Suprapubic skin (tissue), 4 donors: ENCODE data around the gene C1R. TPM values are rescaled to one million over a fixed set of nuclear protein-coding genes. Genes with fewer than 3 reads are reported as not detected.

Experiments
- DNase-seq, 2 donors: peaks; one replicate each; pipeline ENCODE4 v3.0.0-alpha.2; 2019; ENCODE audit warnings: low spot score in 2 of 2
- H3K27ac ChIP-seq: fragments of 200-600 bp; sonication (generic); one replicate; pipeline ENCODE4 v1.5.1; 2019
- H3K27me3 ChIP-seq: fragments of 200-600 bp; sonication (generic); one replicate; pipeline ENCODE4 v1.5.1; 2019
- H3K36me3 ChIP-seq: fragments of 200-600 bp; sonication (generic); one replicate; pipeline ENCODE4 v1.5.1; 2019
- H3K4me1 ChIP-seq: fragments of 200-600 bp; sonication (generic); one replicate; pipeline ENCODE4 v1.5.1; 2019
- H3K4me3 ChIP-seq: fragments of 200-600 bp; sonication (generic); one replicate; pipeline ENCODE4 v1.5.1; 2019; ENCODE audit warnings: mild to moderate bottlenecking
- H3K9me3 ChIP-seq: fragments of 200-600 bp; sonication (generic); one replicate; pipeline ENCODE4 v1.5.1; 2019
- CTCF ChIP-seq, 2 donors: fragments of 200-600 bp in 1 of 2; fragments of 450-650 bp in 1 of 2; sonication (generic) in 1 of 2; IDR thresholded peaks; one replicate each; pipeline ENCODE4 v1.5.1; 2016 to 2019; ENCODE audit warnings: antibody characterized with exemption in 2 of 2, mild to moderate bottlenecking in 1 of 2, moderate library complexity in 1 of 2
- EP300 ChIP-seq: sonication (generic); formaldehyde crosslinking; IDR thresholded peaks from one replicate; pipeline ENCODE4 v1.6.1; 2017; ENCODE audit warnings: antibody characterized with exemption
- POLR2A ChIP-seq, 2 donors: fragments of 450-650 bp; IDR thresholded peaks; one replicate each; pipeline ENCODE4 v1.6.1; 2017; ENCODE audit warnings: antibody characterized with exemption in 2 of 2, mild to moderate bottlenecking in 2 of 2, moderate library complexity in 2 of 2
- POLR2AphosphoS5 ChIP-seq, 3 donors: sonication (generic); formaldehyde crosslinking; IDR thresholded peaks; one replicate each; pipeline ENCODE4 v1.6.1; 2017; ENCODE audit warnings: antibody characterized with exemption in 3 of 3
- WGBS: methylation state at CpG from one replicate; pipeline ENCODE4 v1.1.5; 2018; 5-methylcytosine and 5-hydroxymethylcytosine counted together
- total RNA-seq, 4 donors: library from RNA; depleted of rRNA; stranded (reverse); fragments of >200 nt; gene quantifications; one replicate each; pipeline ENCODE4 v1.1.0, GENCODE V29; 2016

Gene C1R
- total RNA-seq, 4 donors from 2014 or later = 70.2 to 166 (median 95.4) TPM

- H3K4me3 ChIP-seq = no peak overlapping the region
- no peak overlapping the region for H3K27ac ChIP-seq
- WGBS = 89% methylated on average over 6 of the region's 6 CpGs
- no peaks in the 10 kb centered on the region for H3K27me3 ChIP-seq
- peaks cover 7% of the 10 kb centered on the region for H3K4me1 ChIP-seq
- peaks cover 24% of the 10 kb centered on the region for H3K36me3 ChIP-seq
- DNase-seq = peak; percentile 24 to 45
- TF ChIP-seq CTCF (IDR thresholded peaks at IDR 0.05) = no peak
- no peak for TF ChIP-seq EP300
- TF ChIP-seq POLR2A (IDR thresholded peaks at IDR 0.05) = no peak
- TF ChIP-seq POLR2AphosphoS5 (IDR thresholded peaks at IDR 0.05) = no peak
- no peaks in the 10 kb centered on the region for H3K9me3 ChIP-seq
Observed at GRCh38 chr12:7114851-7115250, 22.6 kb upstream of the C1R start.

- H3K27me3 ChIP-seq = no peaks in the 10 kb centered on the region
- no peaks in the 10 kb centered on the region for H3K9me3 ChIP-seq
- H3K4me1 ChIP-seq = peaks cover 15% of the 10 kb centered on the region
- peak; percentile 49 to 50 for DNase-seq
- H3K4me3 ChIP-seq = no peak overlapping the region
- peaks cover 24% of the 10 kb centered on the region for H3K36me3 ChIP-seq
- no peak overlapping the region for H3K27ac ChIP-seq
- WGBS = 86% methylated on average over 11 of the region's 11 CpGs
- TF ChIP-seq CTCF (IDR thresholded peaks at IDR 0.05) (no peak), POLR2AphosphoS5 (IDR thresholded peaks at IDR 0.05) (no peak), POLR2A (IDR thresholded peaks at IDR 0.05) (no peak), EP300 (no peak)
Observed at GRCh38 chr12:7114008-7114407, 21.8 kb upstream of the C1R start.

GRCh38 chr12:7113389-7113871 is 21.2 kb upstream of the C1R start:
- H3K4me1 ChIP-seq = peaks cover 19% of the 10 kb centered on the region
- DNase-seq = peak; percentile 52 to 65
- H3K4me3 ChIP-seq = no peak overlapping the region
- peaks cover 24% of the 10 kb centered on the region for H3K36me3 ChIP-seq
- TF ChIP-seq CTCF (IDR thresholded peaks at IDR 0.05) (peak; percentile 74 to 85), POLR2A (IDR thresholded peaks at IDR 0.05) (no peak), POLR2AphosphoS5 (IDR thresholded peaks at IDR 0.05) (no peak), EP300 (no peak)
- no peak overlapping the region for H3K27ac ChIP-seq
- WGBS = 36% methylated on average over 4 of the region's 5 CpGs
- H3K9me3 ChIP-seq = no peaks in the 10 kb centered on the region
- no peaks in the 10 kb centered on the region for H3K27me3 ChIP-seq

- Histone ChIP-seq H3K27me3 (no peaks in the 10 kb centered on the region), H3K27ac (peak overlapping the region; percentile 29), H3K36me3 (peaks cover 20% of the 10 kb centered on the region), H3K9me3 (no peaks in the 10 kb centered on the region), H3K4me3 (no peak overlapping the region), H3K4me1 (peaks cover 33% of the 10 kb centered on the region)
- TF ChIP-seq CTCF (IDR thresholded peaks at IDR 0.05) = no peak
- 66% methylated on average over 4 of the region's 4 CpGs for WGBS
- peak; percentile 43 to 63 for DNase-seq
Observed at GRCh38 chr12:7112041-7112440, 19.8 kb upstream of the C1R start.

GRCh38 chr12:7110661-7111060 is 18.4 kb upstream of the C1R start:
- Histone ChIP-seq H3K27ac (no peak overlapping the region), H3K4me1 (peaks cover 38% of the 10 kb centered on the region), H3K4me3 (no peak overlapping the region), H3K27me3 (no peaks in the 10 kb centered on the region), H3K9me3 (no peaks in the 10 kb centered on the region), H3K36me3 (peaks cover 7% of the 10 kb centered on the region)
- 97% methylated on average over 5 of the region's 5 CpGs for WGBS
- DNase-seq = peak; percentile 45 to 47
- TF ChIP-seq EP300 (no peak), POLR2AphosphoS5 (IDR thresholded peaks at IDR 0.05) (no peak), POLR2A (IDR thresholded peaks at IDR 0.05) (no peak), CTCF (IDR thresholded peaks at IDR 0.05) (no peak)
